Peyer's patch (tissue), 4 donors: Measurements from ENCODE around the gene AFF2. TPM values are rescaled to one million over a fixed set of nuclear protein-coding genes. Genes with fewer than 3 reads are reported as not detected.

Experiments used
- DNase-seq, 3 donors: peaks; one replicate each; pipeline ENCODE4 v3.0.0-alpha.2; 2017 to 2019
- H3K27ac ChIP-seq, 4 donors: fragments of 200-600 bp; sonication (generic); one replicate each; pipeline ENCODE4 v1.5.1; 2016 to 2019
- H3K27me3 ChIP-seq, 2 donors: fragments of 200-600 bp; sonication (generic); one replicate each; pipeline ENCODE4 v1.5.1; 2019
- H3K36me3 ChIP-seq, 3 donors: fragments of 200-600 bp; sonication (generic); one replicate each; pipeline ENCODE4 v1.5.1; 2016 to 2019
- H3K4me1 ChIP-seq, 4 donors: fragments of 200-600 bp; sonication (generic); one replicate each; pipeline ENCODE4 v1.5.1; 2016 to 2019
- H3K4me3 ChIP-seq, 4 donors: fragments of 200-600 bp; sonication (generic); 1 replicate in 3 of 4; 2 replicates in 1 of 4; pipeline ENCODE4 v1.5.1; 2016 to 2019; ENCODE audit warnings: mild to moderate bottlenecking in 1 of 4
- H3K9me3 ChIP-seq, 4 donors: fragments of 200-600 bp; sonication (generic); one replicate each; pipeline ENCODE4 v1.5.1; 2016 to 2019; ENCODE audit warnings: mild to moderate bottlenecking in 1 of 4
- CTCF ChIP-seq, 6 experiments: fragments of 450-650 bp in 4 of 6; fragments of 200-600 bp in 2 of 6; sonication (generic) in 1 of 6; IDR thresholded peaks; one replicate each; pipeline ENCODE4 v1.5.1; 2017 to 2019; ENCODE audit warnings: antibody characterized with exemption in 6 of 6, mild to moderate bottlenecking in 3 of 6, moderate library complexity in 1 of 6
- POLR2A ChIP-seq, 2 donors: fragments of 450-650 bp; IDR thresholded peaks; one replicate each; pipeline ENCODE4 v1.5.1; 2017; ENCODE audit warnings: antibody characterized with exemption in 2 of 2, mild to moderate bottlenecking in 2 of 2, moderate library complexity in 2 of 2
- total RNA-seq, 4 donors: library from RNA; depleted of rRNA; stranded (reverse); fragments of >200 nt; gene quantifications; one replicate each; pipeline ENCODE4 v1.1.0, GENCODE V29; 2016

The AFF2 gene
- total RNA-seq, 4 donors from 2014 or later: 0.18 to 2.5 (median 1.9) TPM; not detected in 1

DNA sequence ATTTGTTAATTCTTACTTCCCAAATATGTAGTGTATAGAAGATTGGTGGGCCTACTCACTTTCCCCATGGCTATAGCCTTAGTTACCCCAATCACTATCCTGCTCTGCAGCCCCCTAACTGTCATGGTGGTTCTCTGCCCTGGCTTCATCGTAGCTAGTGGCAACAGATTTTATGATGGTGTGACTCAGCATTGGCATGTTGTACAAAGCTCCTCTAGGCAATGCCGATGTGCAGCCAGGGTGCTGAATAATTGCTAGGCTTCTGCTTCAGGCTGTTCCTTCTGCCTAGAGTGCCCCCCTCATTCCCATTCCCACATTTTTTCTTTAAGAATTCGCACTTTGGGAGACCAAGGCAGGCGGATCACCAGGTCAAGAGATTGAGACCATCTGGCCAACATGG is 35.2 kb downstream of the AFF2 start:
- TF ChIP-seq CTCF (IDR thresholded peaks at IDR 0.05) (no peak), POLR2A (IDR thresholded peaks at IDR 0.05) (no peak)
- Histone ChIP-seq H3K27ac (no peak overlapping the region), H3K27me3 (no peaks in the 10 kb centered on the region)

DNA sequence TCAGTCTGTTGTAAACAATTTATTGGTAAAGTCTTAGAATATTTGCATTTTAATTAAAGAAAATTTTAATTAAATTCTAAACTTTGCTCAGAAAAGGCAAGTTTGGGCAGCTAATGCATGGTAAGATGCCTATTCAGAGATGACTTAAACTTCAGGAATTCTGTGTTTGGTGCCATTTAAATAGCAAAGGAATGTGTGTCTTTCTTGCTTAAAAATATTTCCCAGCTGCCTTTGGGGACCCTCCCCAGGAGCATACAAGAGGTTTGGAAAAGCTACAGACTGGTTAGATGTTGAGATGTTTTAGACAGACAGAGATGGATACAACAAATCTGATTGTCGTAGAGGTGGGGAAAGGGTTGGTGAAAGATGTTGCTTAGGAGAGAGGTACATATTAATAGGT is 36.5 kb downstream of the AFF2 start:
- Histone ChIP-seq H3K4me3 (no peak overlapping the region), H3K27ac (no peak overlapping the region), H3K4me1 (no peaks in the 10 kb centered on the region), H3K36me3 (no peaks in the 10 kb centered on the region), H3K27me3 (no peaks in the 10 kb centered on the region), H3K9me3 (no peaks in the 10 kb centered on the region)
- DNase-seq: no peak
- TF ChIP-seq POLR2A (IDR thresholded peaks at IDR 0.05): no peak

More for the DNA sequence above, 35.2 kb downstream of the AFF2 start:
- DNase-seq: no peak
- Histone ChIP-seq H3K4me1 (no peaks in the 10 kb centered on the region), H3K9me3 (no peaks in the 10 kb centered on the region), H3K36me3 (no peaks in the 10 kb centered on the region), H3K4me3 (no peak overlapping the region)

- no peak overlapping the region for H3K27ac ChIP-seq
- TF ChIP-seq CTCF (IDR thresholded peaks at IDR 0.05): no peak
- no peak for TF ChIP-seq POLR2A (IDR thresholded peaks at IDR 0.05)
- no peak overlapping the region for H3K4me3 ChIP-seq
- no peaks in the 10 kb centered on the region for H3K4me1 ChIP-seq
- H3K27me3 ChIP-seq: no peaks in the 10 kb centered on the region
- DNase-seq: no peak
- no peaks in the 10 kb centered on the region for H3K9me3 ChIP-seq
- no peaks in the 10 kb centered on the region for H3K36me3 ChIP-seq
Measured at GRCh38 chrX:148537556-148538182, 37.3 kb downstream of the AFF2 start.

DNA sequence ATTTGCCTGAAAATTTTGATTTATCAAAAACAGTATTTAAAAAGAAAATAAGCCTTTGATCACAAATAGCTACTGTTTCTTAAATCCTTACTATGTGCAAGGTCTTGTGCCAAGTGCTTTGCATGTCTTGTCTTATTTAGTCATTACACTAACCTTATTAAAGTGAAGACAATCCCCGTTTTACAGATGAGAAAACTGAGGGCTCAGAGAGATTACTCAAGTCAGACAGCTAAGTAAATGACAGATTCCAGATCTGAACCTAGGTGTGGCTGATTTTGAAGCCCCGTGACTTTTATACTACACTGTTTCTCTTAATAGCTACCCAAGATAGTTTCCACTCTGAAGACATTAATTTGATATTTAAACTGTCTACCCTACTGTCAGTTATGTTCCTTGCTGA is 38.2 kb downstream of the AFF2 start:
- Histone ChIP-seq H3K27me3 (no peaks in the 10 kb centered on the region), H3K27ac (no peak overlapping the region), H3K4me1 (no peaks in the 10 kb centered on the region), H3K4me3 (no peak overlapping the region), H3K9me3 (no peaks in the 10 kb centered on the region), H3K36me3 (no peaks in the 10 kb centered on the region)
- DNase-seq: no peak
- TF ChIP-seq POLR2A (IDR thresholded peaks at IDR 0.05): no peak
- TF ChIP-seq CTCF (IDR thresholded peaks at IDR 0.05): no peak

GRCh38 chrX:148540114-148540513 is 39.7 kb downstream of the AFF2 start:
- H3K4me1 ChIP-seq: no peaks in the 10 kb centered on the region
- no peak for DNase-seq

More at GRCh38 chrX:148540114-148540513, 39.7 kb downstream of the AFF2 start:
- no peak overlapping the region for H3K27ac ChIP-seq
- H3K4me3 ChIP-seq: no peak overlapping the region
- no peaks in the 10 kb centered on the region for H3K27me3 ChIP-seq
- H3K36me3 ChIP-seq: no peaks in the 10 kb centered on the region
- H3K9me3 ChIP-seq: no peaks in the 10 kb centered on the region
- TF ChIP-seq POLR2A (IDR thresholded peaks at IDR 0.05) (no peak), CTCF (IDR thresholded peaks at IDR 0.05) (no peak)
